Lower leg skin (tissue), 4 donors: ENCODE measurements around the gene RABL3. TPM values are rescaled to one million over a fixed set of nuclear protein-coding genes. Genes with fewer than 3 reads are reported as not detected.

Source experiments
- DNase-seq, 2 donors: peaks; one replicate each; pipeline ENCODE4 v3.0.0-alpha.2; 2019; ENCODE audit warnings: low spot score in 2 of 2
- H3K4me3 ChIP-seq: fragments of 200-600 bp; sonication (generic); 2 replicates; pipeline ENCODE4 v1.5.1; 2017; ENCODE audit warnings: mild to moderate bottlenecking, low read depth; ENCODE audit not compliant: poor library complexity, severe bottlenecking
- POLR2A ChIP-seq, 2 donors: fragments of 450-650 bp; IDR thresholded peaks; one replicate each; pipeline ENCODE4 v1.6.1; 2016 to 2017; ENCODE audit warnings: antibody characterized with exemption in 2 of 2, mild to moderate bottlenecking in 1 of 2, moderate library complexity in 1 of 2
- WGBS, 2 donors: methylation state at CpG; one replicate each; pipeline ENCODE4 v1.1.5; 2018; 5-methylcytosine and 5-hydroxymethylcytosine counted together
- intact Hi-C: fragments of 100-400 bp; cut with DNase I; formaldehyde crosslinking; loops from one replicate; pipeline ENCODE4 v1.15.0; 2023; ENCODE audit warnings: low total_unique reads
- total RNA-seq, 4 donors: library from RNA; depleted of rRNA; stranded (reverse); fragments of >200 nt; gene quantifications; one replicate each; pipeline ENCODE4 v1.1.0, GENCODE V29; 2016
- TF ChIP-seq, protein P1 (sequence below), 3 donors: fragments of 450-650 bp; IDR thresholded peaks; one replicate each; pipeline ENCODE4 v1.5.1; 2016; ENCODE audit warnings: antibody characterized with exemption in 3 of 3, mild to moderate bottlenecking in 3 of 3, moderate library complexity in 2 of 3

Gene RABL3
- total RNA-seq, 4 donors from 2014 or later = 8.5 to 27.0 (median 13.1) TPM

GRCh38 chr3:120775411-120775810 lies 33.1 kb upstream of the RABL3 start:
- TF ChIP-seq, protein P1, sequence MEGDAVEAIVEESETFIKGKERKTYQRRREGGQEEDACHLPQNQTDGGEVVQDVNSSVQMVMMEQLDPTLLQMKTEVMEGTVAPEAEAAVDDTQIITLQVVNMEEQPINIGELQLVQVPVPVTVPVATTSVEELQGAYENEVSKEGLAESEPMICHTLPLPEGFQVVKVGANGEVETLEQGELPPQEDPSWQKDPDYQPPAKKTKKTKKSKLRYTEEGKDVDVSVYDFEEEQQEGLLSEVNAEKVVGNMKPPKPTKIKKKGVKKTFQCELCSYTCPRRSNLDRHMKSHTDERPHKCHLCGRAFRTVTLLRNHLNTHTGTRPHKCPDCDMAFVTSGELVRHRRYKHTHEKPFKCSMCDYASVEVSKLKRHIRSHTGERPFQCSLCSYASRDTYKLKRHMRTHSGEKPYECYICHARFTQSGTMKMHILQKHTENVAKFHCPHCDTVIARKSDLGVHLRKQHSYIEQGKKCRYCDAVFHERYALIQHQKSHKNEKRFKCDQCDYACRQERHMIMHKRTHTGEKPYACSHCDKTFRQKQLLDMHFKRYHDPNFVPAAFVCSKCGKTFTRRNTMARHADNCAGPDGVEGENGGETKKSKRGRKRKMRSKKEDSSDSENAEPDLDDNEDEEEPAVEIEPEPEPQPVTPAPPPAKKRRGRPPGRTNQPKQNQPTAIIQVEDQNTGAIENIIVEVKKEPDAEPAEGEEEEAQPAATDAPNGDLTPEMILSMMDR (IDR thresholded peaks at IDR 0.05) = no peak
- no peak for TF ChIP-seq POLR2A (IDR thresholded peaks at IDR 0.05)
- 84 to 95% methylated on average over 4 of the region's 4 CpGs for WGBS, 2 donors
- intact Hi-C loops = no loop called here
- DNase-seq = no peak
- no peak overlapping the region for H3K4me3 ChIP-seq

GRCh38 chr3:120773932-120774331 lies 31.6 kb upstream of the RABL3 start:
- DNase-seq = no peak
- intact Hi-C loops = no loop called here
- TF ChIP-seq POLR2A (IDR thresholded peaks at IDR 0.05) = no peak
- TF ChIP-seq, protein P1 (IDR thresholded peaks at IDR 0.05) = no peak
- no peak overlapping the region for H3K4me3 ChIP-seq

DNA sequence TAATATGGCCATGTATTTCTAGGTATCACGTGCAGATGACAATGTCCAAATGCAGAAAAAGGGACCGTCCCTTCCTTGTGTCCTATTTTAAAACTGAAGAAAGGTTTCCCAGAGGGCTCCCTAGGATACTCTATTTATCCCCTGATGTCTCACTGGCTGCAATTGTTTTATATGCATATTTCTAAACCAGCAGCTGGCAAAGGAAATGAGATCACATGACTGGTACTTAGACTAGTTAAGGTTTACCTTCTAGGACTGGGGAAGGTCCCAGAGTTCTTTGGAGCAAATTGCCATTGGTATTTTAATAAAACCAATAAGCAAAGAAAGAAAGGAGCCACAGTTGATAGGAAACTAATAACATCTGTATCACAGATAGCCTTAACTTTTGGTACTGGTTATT lies 29.8 kb upstream of the RABL3 start:
- TF ChIP-seq, protein P1 (IDR thresholded peaks at IDR 0.05) = no peak
- TF ChIP-seq POLR2A (IDR thresholded peaks at IDR 0.05) = no peak

GRCh38 chr3:120770891-120771290 lies 28.6 kb upstream of the RABL3 start:
- intact Hi-C loops = no loop called here

More for the DNA sequence above, 29.8 kb upstream of the RABL3 start:
- intact Hi-C loops = no loop called here
- DNase-seq = no peak
- H3K4me3 ChIP-seq = no peak overlapping the region
- 77 to 79% methylated on average over 2 of the region's 2 CpGs for WGBS, 2 donors

GRCh38 chr3:120769436-120769835 lies 27.1 kb upstream of the RABL3 start:
- no peak overlapping the region for H3K4me3 ChIP-seq
- intact Hi-C loops = no loop called here
- no peak for DNase-seq
- no peak for TF ChIP-seq POLR2A (IDR thresholded peaks at IDR 0.05)
- TF ChIP-seq, protein P1 (IDR thresholded peaks at IDR 0.05) = no peak
- WGBS, 2 donors = 90 to 98% methylated on average over 2 of the region's 2 CpGs

More at GRCh38 chr3:120770891-120771290, 28.6 kb upstream of the RABL3 start:
- H3K4me3 ChIP-seq = no peak overlapping the region
- 88 to 94% methylated on average over 4 of the region's 4 CpGs for WGBS, 2 donors
- no peak for DNase-seq
- TF ChIP-seq, protein P1 (IDR thresholded peaks at IDR 0.05) = no peak
- TF ChIP-seq POLR2A (IDR thresholded peaks at IDR 0.05) = no peak

- no peak for DNase-seq
- TF ChIP-seq, protein P1 (IDR thresholded peaks at IDR 0.05) = no peak
- TF ChIP-seq POLR2A (IDR thresholded peaks at IDR 0.05) = no peak
- intact Hi-C loops = no loop called here
- 40 to 47% methylated on average over 1 of the region's 1 CpG for WGBS, 2 donors
- no peak overlapping the region for H3K4me3 ChIP-seq
These were observed 24.8 kb upstream of the RABL3 start for GRCh38 chr3:120767106-120767505.
